ENCODE results near the gene MED4.

GRCh38 chr13:48081739-48082138 lies 13.2 kb downstream of the MED4 start:
- no peak for TF ChIP-seq CTCF (conservative IDR thresholded peaks at IDR 0.05 in 1 of 2, IDR thresholded peaks at IDR 0.05 in 1 of 2; ENCODE audit: low read depth in 1 of 2, low read length in 2 of 2)
- no peak for TF ChIP-seq EZH2 (IDR thresholded peaks at IDR 0.05; ENCODE audit: low read length, missing control alignments)
